Brain microvascular endothelial cell (primary cell): ENCODE results near the gene REV1.

Source experiments
- DNase-seq: peaks from one replicate; pipeline ENCODE4 v3.0.0-alpha.2; 2020
- H3K27ac ChIP-seq: fragments of 250-450 bp; sonication (Bioruptor Pico); 2 replicates; pipeline ENCODE4 v1.5.1; 2020; ENCODE audit warnings: mild to moderate bottlenecking, moderate library complexity
- H3K27me3 ChIP-seq: fragments of 250-450 bp; sonication (Bioruptor Pico); replicated peaks from 2 replicates; pipeline ENCODE4 v1.5.1; 2020; ENCODE audit warnings: mild to moderate bottlenecking
- H3K36me3 ChIP-seq: fragments of 250-450 bp; sonication (Bioruptor Pico); replicated peaks from 2 replicates; pipeline ENCODE4 v1.5.1; 2020; ENCODE audit warnings: mild to moderate bottlenecking
- H3K4me3 ChIP-seq: 2 replicates; pipeline ENCODE4 v1.5.1; 2011; ENCODE audit warnings: low read depth, mild to moderate bottlenecking, control low read depth, low read length, moderate library complexity
- CTCF ChIP-seq: IDR thresholded peaks from 2 replicates; pipeline ENCODE4 v1.5.1; 2011; ENCODE audit warnings: low read depth, mild to moderate bottlenecking, moderate library complexity, low read length, control low read depth, inconsistent platforms; ENCODE audit errors: missing control alignments
- in situ Hi-C: cut with HindIII; loops from 2 replicates; pipeline ENCODE4 v1.10.0; 2017; ENCODE audit warnings: low sequenced_read_pairs, low pct_ligation_motif_present

REV1 gene

GRCh38 chr2:99450199-99450598 is 39.6 kb downstream of the REV1 start:
- no peak for TF ChIP-seq CTCF
- DNase-seq: no peak
- H3K27me3 ChIP-seq: no peaks in the 10 kb centered on the region
- H3K27ac ChIP-seq: no peak overlapping the region
- H3K4me3 ChIP-seq: no peak overlapping the region
- in situ Hi-C loops: no loop called here
- H3K36me3 ChIP-seq: peaks cover 11% of the 10 kb centered on the region

DNA sequence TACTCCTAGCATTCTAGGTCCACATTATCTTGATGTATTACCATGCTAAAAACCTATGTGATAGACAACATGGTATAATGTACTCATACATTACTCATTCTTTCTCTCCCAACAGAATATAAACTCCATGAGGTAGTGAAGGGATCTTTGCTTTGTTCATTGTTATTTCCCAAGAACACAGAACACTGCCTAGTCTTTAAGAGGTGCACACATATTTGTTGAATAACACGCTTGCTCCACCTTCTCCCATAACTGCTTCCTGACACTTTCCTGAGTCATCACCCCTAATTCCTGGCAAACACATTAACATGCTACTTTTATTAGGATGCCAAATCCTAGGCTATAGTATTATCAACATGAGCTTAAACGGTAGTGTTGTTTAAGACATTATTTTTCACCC is 41.3 kb downstream of the REV1 start:
- H3K36me3 ChIP-seq: peaks cover 10% of the 10 kb centered on the region
- peak; percentile 14 for DNase-seq
- TF ChIP-seq CTCF: no peak
- no peak overlapping the region for H3K4me3 ChIP-seq
- no peaks in the 10 kb centered on the region for H3K27me3 ChIP-seq
- in situ Hi-C loops: no loop called here
- H3K27ac ChIP-seq: no peak overlapping the region

- in situ Hi-C loops: no loop called here
- TF ChIP-seq CTCF: no peak
- Histone ChIP-seq H3K36me3 (peaks cover 4% of the 10 kb centered on the region), H3K4me3 (no peak overlapping the region), H3K27ac (no peak overlapping the region), H3K27me3 (no peaks in the 10 kb centered on the region)
- DNase-seq: no peak
Observed at GRCh38 chr2:99445065-99445464, 44.8 kb downstream of the REV1 start.

- no peak for TF ChIP-seq CTCF
- Histone ChIP-seq H3K27me3 (no peaks in the 10 kb centered on the region), H3K36me3 (peaks cover 4% of the 10 kb centered on the region), H3K4me3 (no peak overlapping the region), H3K27ac (no peak overlapping the region)
- DNase-seq: no peak
- in situ Hi-C loops: no loop called here
Observed at GRCh38 chr2:99444222-99444621, 45.6 kb downstream of the REV1 start.

GRCh38 chr2:99442837-99443236 is 47.0 kb downstream of the REV1 start:
- Histone ChIP-seq H3K36me3 (peaks cover 11% of the 10 kb centered on the region), H3K4me3 (no peak overlapping the region), H3K27ac (no peak overlapping the region), H3K27me3 (no peaks in the 10 kb centered on the region)
- in situ Hi-C loops: no loop called here
- DNase-seq: no peak
- no peak for TF ChIP-seq CTCF

GRCh38 chr2:99439971-99440505 is 49.8 kb downstream of the REV1 start:
- DNase-seq: no peak
- Histone ChIP-seq H3K4me3 (no peak overlapping the region), H3K27me3 (no peaks in the 10 kb centered on the region), H3K27ac (no peak overlapping the region), H3K36me3 (peaks cover 10% of the 10 kb centered on the region)
- in situ Hi-C loops: no loop called here
- no peak for TF ChIP-seq CTCF
